Liver (tissue), 3 donors: ENCODE results near the gene RAI1.

ENCODE experiments used
- EGR1 ChIP-seq, 2 donors: IDR thresholded peaks; 2 replicates each; pipeline ENCODE4 v1.6.1; 2016 to 2018; ENCODE audit warnings: antibody characterized with exemption in 2 of 2, low read depth in 2 of 2
- GABPA ChIP-seq, 2 donors: IDR thresholded peaks in 1 of 2; conservative IDR thresholded peaks in 1 of 2; 2 replicates each; pipeline ENCODE4 v1.6.1; 2016; ENCODE audit warnings: antibody characterized with exemption in 2 of 2, mild to moderate bottlenecking in 1 of 2, moderate library complexity in 1 of 2
- JUND ChIP-seq, 2 donors: IDR thresholded peaks; 2 replicates each; pipeline ENCODE4 v1.6.1; 2016; ENCODE audit warnings: antibody characterized with exemption in 2 of 2
- NR2F2 ChIP-seq: IDR thresholded peaks from 2 replicates; pipeline ENCODE4 v1.6.1; 2016; ENCODE audit warnings: antibody characterized with exemption
- RAD21 ChIP-seq, 2 donors: IDR thresholded peaks; 2 replicates each; pipeline ENCODE4 v1.6.1; 2016; ENCODE audit warnings: antibody characterized with exemption in 2 of 2, mild to moderate bottlenecking in 2 of 2
- RXRA ChIP-seq, 2 donors: IDR thresholded peaks; 2 replicates each; pipeline ENCODE4 v1.6.1; 2017 to 2018; ENCODE audit warnings: antibody characterized with exemption in 2 of 2, mild to moderate bottlenecking in 1 of 2
- SP1 ChIP-seq: IDR thresholded peaks from 2 replicates; pipeline ENCODE4 v1.6.1; 2018; ENCODE audit warnings: antibody characterized with exemption, mild to moderate bottlenecking
- TAF1 ChIP-seq: conservative IDR thresholded peaks from 2 replicates; pipeline ENCODE4 v1.6.1; 2016; ENCODE audit warnings: antibody characterized with exemption, mild to moderate bottlenecking
- TF ChIP-seq, protein P1 (sequence below): fragments of 150-350 bp; IDR thresholded peaks from 2 replicates; pipeline ENCODE4 v1.5.1; 2017; ENCODE audit warnings: improper control_type of control experiment, low read depth, low read length; ENCODE audit not compliant: missing input control
- TF ChIP-seq, protein P2 (sequence below): IDR thresholded peaks from 2 replicates; pipeline ENCODE4 v1.6.1; 2016; ENCODE audit warnings: antibody characterized with exemption
- TF ChIP-seq, protein P3 (sequence below): IDR thresholded peaks from 2 replicates; pipeline ENCODE4 v1.6.1; 2016; ENCODE audit warnings: antibody characterized with exemption
- TF ChIP-seq, protein P4 (sequence below): IDR thresholded peaks from 2 replicates; pipeline ENCODE4 v1.6.1; 2016; ENCODE audit warnings: antibody characterized with exemption, mild to moderate bottlenecking
- TF ChIP-seq, protein P5 (sequence below): IDR thresholded peaks from 2 replicates; pipeline ENCODE4 v1.6.1; 2016; ENCODE audit warnings: antibody characterized with exemption
- donor health status: healthy.
- donor health status: healthy.

DNA sequence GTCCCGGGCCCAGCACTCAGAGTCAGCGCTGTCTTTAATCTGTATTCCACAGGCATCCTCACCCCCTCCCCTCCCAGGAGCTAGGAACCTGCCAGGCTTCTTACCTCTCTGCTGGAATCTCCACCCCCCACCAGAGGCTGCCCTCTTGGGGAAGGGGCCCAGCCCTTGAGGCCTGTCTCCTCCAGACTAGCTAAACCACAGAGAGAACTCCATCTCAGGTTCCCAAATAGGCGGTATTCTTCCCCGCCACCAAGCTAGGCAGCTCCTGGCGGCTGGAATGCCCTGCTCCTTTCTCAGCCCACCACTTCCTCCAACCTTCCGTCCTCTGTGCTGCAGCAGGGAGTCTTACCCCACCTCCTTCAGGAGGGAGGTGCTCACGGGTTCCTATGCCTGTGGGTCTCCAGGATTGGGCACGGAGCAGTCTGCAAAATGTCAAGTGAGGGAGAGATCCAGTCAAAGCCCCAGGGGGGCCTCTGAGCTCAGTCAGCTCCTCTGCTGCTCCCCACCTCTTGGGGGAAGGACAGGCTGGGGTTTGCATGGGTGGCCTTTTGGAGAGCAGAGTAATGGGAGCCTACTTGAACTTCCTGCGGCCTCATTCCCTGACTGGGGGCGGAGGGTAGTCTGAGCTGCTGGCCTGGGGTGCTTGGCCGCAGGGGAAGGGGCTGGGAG, 99.8 kb downstream of the RAI1 start:
- TF ChIP-seq, protein P1, sequence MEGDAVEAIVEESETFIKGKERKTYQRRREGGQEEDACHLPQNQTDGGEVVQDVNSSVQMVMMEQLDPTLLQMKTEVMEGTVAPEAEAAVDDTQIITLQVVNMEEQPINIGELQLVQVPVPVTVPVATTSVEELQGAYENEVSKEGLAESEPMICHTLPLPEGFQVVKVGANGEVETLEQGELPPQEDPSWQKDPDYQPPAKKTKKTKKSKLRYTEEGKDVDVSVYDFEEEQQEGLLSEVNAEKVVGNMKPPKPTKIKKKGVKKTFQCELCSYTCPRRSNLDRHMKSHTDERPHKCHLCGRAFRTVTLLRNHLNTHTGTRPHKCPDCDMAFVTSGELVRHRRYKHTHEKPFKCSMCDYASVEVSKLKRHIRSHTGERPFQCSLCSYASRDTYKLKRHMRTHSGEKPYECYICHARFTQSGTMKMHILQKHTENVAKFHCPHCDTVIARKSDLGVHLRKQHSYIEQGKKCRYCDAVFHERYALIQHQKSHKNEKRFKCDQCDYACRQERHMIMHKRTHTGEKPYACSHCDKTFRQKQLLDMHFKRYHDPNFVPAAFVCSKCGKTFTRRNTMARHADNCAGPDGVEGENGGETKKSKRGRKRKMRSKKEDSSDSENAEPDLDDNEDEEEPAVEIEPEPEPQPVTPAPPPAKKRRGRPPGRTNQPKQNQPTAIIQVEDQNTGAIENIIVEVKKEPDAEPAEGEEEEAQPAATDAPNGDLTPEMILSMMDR: no peak
- TF ChIP-seq NR2F2 (no peak), JUND (IDR thresholded peaks at IDR 0.05) (no peak), TAF1 (no peak), RAD21 (IDR thresholded peaks at IDR 0.05) (no peak), GABPA (IDR thresholded peaks at IDR 0.05 in 1 of 2, conservative IDR thresholded peaks at IDR 0.05 in 1 of 2) (no peak), EGR1 (IDR thresholded peaks at IDR 0.05; ENCODE audit: low read depth in 2 of 2) (no peak), RXRA (IDR thresholded peaks at IDR 0.05) (no peak), SP1 (no peak)
- TF ChIP-seq, protein P2, sequence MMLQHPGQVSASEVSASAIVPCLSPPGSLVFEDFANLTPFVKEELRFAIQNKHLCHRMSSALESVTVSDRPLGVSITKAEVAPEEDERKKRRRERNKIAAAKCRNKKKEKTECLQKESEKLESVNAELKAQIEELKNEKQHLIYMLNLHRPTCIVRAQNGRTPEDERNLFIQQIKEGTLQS: no peak
- TF ChIP-seq, protein P3, sequence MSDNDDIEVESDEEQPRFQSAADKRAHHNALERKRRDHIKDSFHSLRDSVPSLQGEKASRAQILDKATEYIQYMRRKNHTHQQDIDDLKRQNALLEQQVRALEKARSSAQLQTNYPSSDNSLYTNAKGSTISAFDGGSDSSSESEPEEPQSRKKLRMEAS: no peak
- TF ChIP-seq, protein P4, sequence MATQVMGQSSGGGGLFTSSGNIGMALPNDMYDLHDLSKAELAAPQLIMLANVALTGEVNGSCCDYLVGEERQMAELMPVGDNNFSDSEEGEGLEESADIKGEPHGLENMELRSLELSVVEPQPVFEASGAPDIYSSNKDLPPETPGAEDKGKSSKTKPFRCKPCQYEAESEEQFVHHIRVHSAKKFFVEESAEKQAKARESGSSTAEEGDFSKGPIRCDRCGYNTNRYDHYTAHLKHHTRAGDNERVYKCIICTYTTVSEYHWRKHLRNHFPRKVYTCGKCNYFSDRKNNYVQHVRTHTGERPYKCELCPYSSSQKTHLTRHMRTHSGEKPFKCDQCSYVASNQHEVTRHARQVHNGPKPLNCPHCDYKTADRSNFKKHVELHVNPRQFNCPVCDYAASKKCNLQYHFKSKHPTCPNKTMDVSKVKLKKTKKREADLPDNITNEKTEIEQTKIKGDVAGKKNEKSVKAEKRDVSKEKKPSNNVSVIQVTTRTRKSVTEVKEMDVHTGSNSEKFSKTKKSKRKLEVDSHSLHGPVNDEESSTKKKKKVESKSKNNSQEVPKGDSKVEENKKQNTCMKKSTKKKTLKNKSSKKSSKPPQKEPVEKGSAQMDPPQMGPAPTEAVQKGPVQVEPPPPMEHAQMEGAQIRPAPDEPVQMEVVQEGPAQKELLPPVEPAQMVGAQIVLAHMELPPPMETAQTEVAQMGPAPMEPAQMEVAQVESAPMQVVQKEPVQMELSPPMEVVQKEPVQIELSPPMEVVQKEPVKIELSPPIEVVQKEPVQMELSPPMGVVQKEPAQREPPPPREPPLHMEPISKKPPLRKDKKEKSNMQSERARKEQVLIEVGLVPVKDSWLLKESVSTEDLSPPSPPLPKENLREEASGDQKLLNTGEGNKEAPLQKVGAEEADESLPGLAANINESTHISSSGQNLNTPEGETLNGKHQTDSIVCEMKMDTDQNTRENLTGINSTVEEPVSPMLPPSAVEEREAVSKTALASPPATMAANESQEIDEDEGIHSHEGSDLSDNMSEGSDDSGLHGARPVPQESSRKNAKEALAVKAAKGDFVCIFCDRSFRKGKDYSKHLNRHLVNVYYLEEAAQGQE: no peak
- TF ChIP-seq, protein P5, sequence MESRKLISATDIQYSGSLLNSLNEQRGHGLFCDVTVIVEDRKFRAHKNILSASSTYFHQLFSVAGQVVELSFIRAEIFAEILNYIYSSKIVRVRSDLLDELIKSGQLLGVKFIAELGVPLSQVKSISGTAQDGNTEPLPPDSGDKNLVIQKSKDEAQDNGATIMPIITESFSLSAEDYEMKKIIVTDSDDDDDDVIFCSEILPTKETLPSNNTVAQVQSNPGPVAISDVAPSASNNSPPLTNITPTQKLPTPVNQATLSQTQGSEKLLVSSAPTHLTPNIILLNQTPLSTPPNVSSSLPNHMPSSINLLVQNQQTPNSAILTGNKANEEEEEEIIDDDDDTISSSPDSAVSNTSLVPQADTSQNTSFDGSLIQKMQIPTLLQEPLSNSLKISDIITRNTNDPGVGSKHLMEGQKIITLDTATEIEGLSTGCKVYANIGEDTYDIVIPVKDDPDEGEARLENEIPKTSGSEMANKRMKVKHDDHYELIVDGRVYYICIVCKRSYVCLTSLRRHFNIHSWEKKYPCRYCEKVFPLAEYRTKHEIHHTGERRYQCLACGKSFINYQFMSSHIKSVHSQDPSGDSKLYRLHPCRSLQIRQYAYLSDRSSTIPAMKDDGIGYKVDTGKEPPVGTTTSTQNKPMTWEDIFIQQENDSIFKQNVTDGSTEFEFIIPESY: no peak
